ENCODE data around the gene DNAH17.

DNAH17 gene

DNA sequence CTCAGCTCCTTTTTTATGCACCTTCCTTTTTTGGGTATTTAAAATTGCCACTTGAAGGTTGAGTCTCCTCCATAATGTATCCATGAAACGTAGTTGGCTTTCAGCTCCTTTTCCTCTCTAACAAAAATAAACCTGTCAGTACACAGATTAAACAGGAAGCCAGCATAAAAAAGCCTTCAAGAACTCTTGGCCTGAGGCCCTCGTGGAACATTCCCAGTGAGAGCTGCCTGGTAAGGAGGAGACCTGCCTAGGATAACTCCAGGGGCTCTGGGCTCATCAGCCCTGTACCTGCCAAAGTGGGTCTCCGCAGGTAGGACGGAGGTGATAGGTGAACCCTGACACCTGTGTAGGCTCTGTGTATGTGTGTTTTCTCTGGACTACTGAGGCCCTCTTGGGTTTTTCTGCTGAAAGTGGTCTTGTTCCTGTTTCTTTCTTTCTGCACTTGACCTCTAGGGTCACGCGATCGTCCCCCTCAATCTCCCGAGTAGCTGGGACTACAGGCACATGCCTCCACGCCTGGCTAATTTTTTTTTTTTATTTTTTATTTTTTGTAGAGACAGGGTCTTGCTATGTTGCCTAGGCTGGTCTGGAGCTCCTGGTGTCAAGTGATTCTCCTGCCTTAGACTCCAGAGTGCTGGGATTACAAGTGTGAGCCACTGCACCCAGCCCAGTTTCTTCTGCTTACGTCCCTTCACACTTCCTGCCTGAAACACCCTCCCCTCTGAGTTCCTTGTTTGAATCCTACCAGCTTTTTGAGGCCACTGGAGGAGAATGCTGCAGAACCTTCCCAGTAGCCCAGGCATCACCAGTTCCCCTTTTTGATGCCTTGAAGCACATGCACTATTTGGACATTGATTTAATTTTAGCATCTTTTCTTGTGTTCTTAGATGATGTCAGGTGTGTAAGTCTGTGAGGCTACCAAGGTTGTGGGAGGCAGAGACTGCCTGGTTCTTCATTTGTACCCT lies 188.9 kb downstream of the DNAH17 start:
- no peak for DNase-seq

DNA sequence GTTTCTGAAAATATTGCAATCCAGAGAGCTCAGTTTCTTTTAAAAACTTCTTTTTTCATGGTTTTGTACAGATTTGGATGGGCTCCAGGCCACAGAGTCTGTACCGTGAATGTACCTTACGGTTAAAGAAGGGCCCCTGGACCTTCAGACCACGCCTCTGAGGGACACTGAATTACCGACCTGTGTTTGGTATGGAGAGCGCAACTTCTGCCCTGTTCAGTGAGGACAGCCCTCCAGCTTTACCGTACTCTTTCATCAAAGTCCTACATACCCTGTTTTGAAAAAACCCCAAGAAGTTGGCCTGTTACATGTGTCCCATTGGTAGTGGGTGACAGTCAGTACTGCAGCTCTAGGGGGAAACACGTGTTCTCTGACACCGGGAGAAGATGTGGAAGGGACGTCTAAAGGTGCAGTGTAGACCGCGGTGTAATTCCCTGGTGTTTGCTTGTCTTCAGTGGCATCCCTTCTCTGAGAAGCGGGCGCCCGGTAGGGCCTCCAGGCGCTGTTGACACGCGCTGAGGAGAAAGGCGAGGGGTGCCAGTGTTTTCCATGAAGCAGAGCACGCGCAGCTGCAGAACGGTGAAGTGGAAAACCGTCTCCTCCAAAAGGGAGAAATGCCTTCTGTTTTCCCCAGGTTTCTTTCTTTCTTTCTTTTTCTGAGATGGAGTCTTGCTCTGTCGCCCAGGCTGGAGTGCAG lies 192.6 kb downstream of the DNAH17 start:
- DNase-seq: no peak

GRCh38 chr17:78383725-78384471 lies 193.3 kb downstream of the DNAH17 start:
- no peak for DNase-seq

DNA sequence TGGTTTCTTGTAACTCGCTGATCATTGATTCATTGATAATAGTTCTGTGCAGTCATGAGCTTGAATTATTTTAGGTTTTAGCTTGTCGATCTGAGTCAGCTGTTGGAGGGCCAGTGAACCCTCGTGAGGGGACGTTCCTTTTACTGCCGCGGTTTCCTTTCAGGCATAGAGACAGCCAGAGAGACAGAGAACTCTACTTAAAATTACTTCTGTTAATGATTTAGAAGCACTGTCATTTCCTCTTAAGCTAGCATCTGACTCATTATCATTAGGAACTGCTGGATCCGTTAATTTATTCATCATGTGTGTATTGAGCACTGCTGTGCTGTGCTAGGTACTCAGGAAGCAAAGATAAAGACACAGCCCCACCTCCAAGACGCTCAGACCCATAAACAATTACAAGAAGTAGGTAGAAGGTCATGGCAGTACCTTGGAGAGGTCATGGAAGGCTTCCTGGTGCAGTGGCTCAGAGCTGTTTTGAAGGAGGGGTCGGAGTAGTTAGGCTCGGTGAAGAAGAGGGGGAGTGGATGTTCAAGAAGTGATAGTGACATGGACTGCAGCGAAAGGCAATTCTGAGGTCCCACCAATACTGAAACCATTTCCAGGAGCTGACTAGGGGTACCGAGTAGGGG lies 195.5 kb downstream of the DNAH17 start:
- DNase-seq: no peak

GRCh38 chr17:78380370-78380769 lies 196.8 kb downstream of the DNAH17 start:
- no peak for DNase-seq

- DNase-seq: no peak
Measured at GRCh38 chr17:78379131-78379491, 198.1 kb downstream of the DNAH17 start.

GRCh38 chr17:78378225-78379130 lies 198.7 kb downstream of the DNAH17 start, which contains the start of gene PGS1:
TSS of gene PGS1 (plus strand) at chr17:78378649. CDS start at chr17:78378666, 17 bp downstream.
- DNase-seq: peak; percentile 72 to 73

DNA sequence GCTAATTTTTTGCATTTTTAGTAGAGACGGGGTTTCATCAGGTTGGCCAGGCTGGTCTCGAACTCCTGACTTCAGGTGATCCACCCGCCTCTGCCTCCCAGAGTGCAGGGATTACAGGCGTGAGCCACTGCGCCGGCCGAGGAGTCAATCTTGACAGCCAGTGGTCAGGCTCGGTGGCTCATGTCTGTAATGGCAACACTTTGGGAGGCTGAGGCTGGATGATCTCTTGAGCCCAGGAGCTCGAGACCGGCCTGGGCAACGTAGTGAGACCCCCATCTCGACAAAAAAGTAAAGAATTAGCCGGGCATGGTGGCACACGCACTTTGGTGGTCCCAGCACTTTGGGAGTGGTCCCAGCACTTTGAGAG lies 199.4 kb downstream of the DNAH17 start:
- no peak for DNase-seq

DNA sequence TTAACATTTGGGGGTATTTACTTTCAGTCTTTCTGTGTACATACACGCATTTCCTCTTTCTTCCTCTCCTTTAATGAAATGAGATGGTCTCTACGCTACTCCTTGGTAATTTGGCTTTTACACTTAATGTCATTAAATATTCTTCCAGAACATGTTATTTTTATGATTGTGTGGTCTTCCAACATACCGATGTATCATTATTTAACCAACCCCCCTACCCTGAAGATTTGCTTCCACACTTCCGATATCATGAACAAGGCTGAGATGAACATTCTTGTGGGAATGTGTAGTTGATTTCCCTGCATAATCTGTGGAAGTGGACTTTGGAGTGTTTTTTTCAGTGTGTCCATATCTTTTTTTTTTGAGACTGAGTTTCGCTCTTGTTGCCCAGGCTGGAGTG lies 201.0 kb downstream of the DNAH17 start:
- no peak for DNase-seq

- no peak for DNase-seq
Measured at GRCh38 chr17:78375401-78376151, 201.6 kb downstream of the DNAH17 start.

- no peak for DNase-seq
Measured at GRCh38 chr17:78374631-78375274, 202.4 kb downstream of the DNAH17 start.

GRCh38 chr17:78374189-78374588 lies 203.0 kb downstream of the DNAH17 start:
- no peak for DNase-seq

Measured in NCI-H524 (cell line).